Central memory CD8-positive, alpha-beta T cell (primary cell): ENCODE results near the gene CCL14.
A peak's percentile ranks its signal among the peaks of the same experiment; 100 is the strongest.
"Not testable (repeated sequence)": the region's sequence is repeated elsewhere in the genome, so short reads cannot be mapped to it uniquely, and the experiment has no call there.

ENCODE experiments used
- ATAC-seq: fragments of 150-1000 bp; cut with Tn5 transposase; replicated peaks from 2 replicates; pipeline ENCODE4 v1.10.0; 2022; ENCODE audit warnings: mild to moderate bottlenecking, moderate FRiP score, moderate number of reproducible peaks; ENCODE audit not compliant: poor library complexity, severe bottlenecking; ENCODE audit errors: extremely low read depth
- DNase-seq, 2 donors: peaks; one replicate each; pipeline ENCODE4 v3.0.0; 2021; ENCODE audit warnings: low spot score in 2 of 2
- H3K27ac Mint-ChIP-seq: one replicate; pipeline ENCODE4 v1.8.0; 2022; ENCODE audit warnings: low read depth, mild to moderate bottlenecking, moderate library complexity, mixed read lengths
- H3K27me3 Mint-ChIP-seq: one replicate; pipeline ENCODE4 v1.8.0; 2022; ENCODE audit warnings: mixed read lengths
- H3K36me3 Mint-ChIP-seq: one replicate; pipeline ENCODE4 v1.8.0; 2022; ENCODE audit warnings: mild to moderate bottlenecking, moderate library complexity, mixed read lengths; ENCODE audit not compliant: insufficient read depth
- H3K4me1 Mint-ChIP-seq: one replicate; pipeline ENCODE4 v1.8.0; 2022; ENCODE audit warnings: mixed read lengths
- H3K4me3 Mint-ChIP-seq: one replicate; pipeline ENCODE4 v1.8.0; 2022; ENCODE audit warnings: mild to moderate bottlenecking, moderate library complexity, mixed read lengths
- H3K9me3 Mint-ChIP-seq: one replicate; pipeline ENCODE4 v1.8.0; 2022; ENCODE audit warnings: mixed read lengths

Gene CCL14

GRCh38 chr17:35953720-35954119, 32.8 kb downstream of the CCL14 start:
- no peak overlapping the region for H3K27ac Mint-ChIP-seq
- no peak for DNase-seq
- H3K4me3 Mint-ChIP-seq = no peak overlapping the region
- H3K4me1 Mint-ChIP-seq = no peaks in the 10 kb centered on the region
- peaks cover 1% of the 10 kb centered on the region for H3K36me3 Mint-ChIP-seq
- no peak for ATAC-seq
- no peaks in the 10 kb centered on the region for H3K9me3 Mint-ChIP-seq
- no peaks in the 10 kb centered on the region for H3K27me3 Mint-ChIP-seq

- Mint-ChIP-seq H3K36me3 (peaks cover 1% of the 10 kb centered on the region), H3K27me3 (no peaks in the 10 kb centered on the region), H3K4me3 (no peak overlapping the region), H3K9me3 (no peaks in the 10 kb centered on the region), H3K27ac (peak overlapping the region; percentile 53), H3K4me1 (no peaks in the 10 kb centered on the region)
- DNase-seq = no peak
- ATAC-seq = no peak
Observed at GRCh38 chr17:35949401-35949800, 37.1 kb downstream of the CCL14 start.

- Mint-ChIP-seq H3K4me3 (no peak overlapping the region), H3K27me3 (no peaks in the 10 kb centered on the region), H3K4me1 (no peaks in the 10 kb centered on the region), H3K9me3 (no peaks in the 10 kb centered on the region), H3K36me3 (peaks cover 1% of the 10 kb centered on the region), H3K27ac (peak overlapping the region; percentile 53)
- no peak for ATAC-seq
- DNase-seq = no peak
Observed at GRCh38 chr17:35948092-35948491, 38.4 kb downstream of the CCL14 start.

- H3K27ac Mint-ChIP-seq = no peak overlapping the region
- DNase-seq (peak in 1 of 2 donors; percentile 26), ATAC-seq (peak; percentile 62)
- peak overlapping the region; percentile 9 for H3K4me3 Mint-ChIP-seq
- no peaks in the 10 kb centered on the region for H3K4me1 Mint-ChIP-seq
- no peaks in the 10 kb centered on the region for H3K27me3 Mint-ChIP-seq
- H3K9me3 Mint-ChIP-seq = no peaks in the 10 kb centered on the region
- H3K36me3 Mint-ChIP-seq = peaks cover 1% of the 10 kb centered on the region
Observed at GRCh38 chr17:35947156-35947585, 39.4 kb downstream of the CCL14 start.

GRCh38 chr17:35944151-35944550, 42.4 kb downstream of the CCL14 start:
- Mint-ChIP-seq H3K36me3 (peaks cover 1% of the 10 kb centered on the region), H3K9me3 (no peaks in the 10 kb centered on the region), H3K27ac (no peak overlapping the region), H3K27me3 (no peaks in the 10 kb centered on the region), H3K4me1 (no peaks in the 10 kb centered on the region), H3K4me3 (no peak overlapping the region)
- DNase-seq (no peak), ATAC-seq (no peak)

GRCh38 chr17:35943537-35943936, 43.0 kb downstream of the CCL14 start, which contains the start of gene LYZL6:
Gene LYZL6 (minus strand): TSS chr17:35943713. CDS start chr17:35939356, 4,357 bp downstream.
- no peaks in the 10 kb centered on the region for H3K36me3 Mint-ChIP-seq
- no peaks in the 10 kb centered on the region for H3K4me1 Mint-ChIP-seq
- peak within 1 kb of the TSS; percentile 61 for H3K27ac Mint-ChIP-seq
- no peaks in the 10 kb centered on the region for H3K27me3 Mint-ChIP-seq
- DNase-seq (no peak), ATAC-seq (no peak)
- no peak within 1 kb of the TSS for H3K4me3 Mint-ChIP-seq
- no peaks in the 10 kb centered on the region for H3K9me3 Mint-ChIP-seq

- no peak overlapping the region for H3K4me3 Mint-ChIP-seq
- H3K9me3 Mint-ChIP-seq = no peaks in the 10 kb centered on the region
- ATAC-seq = no peak
- H3K27me3 Mint-ChIP-seq = no peaks in the 10 kb centered on the region
- peak overlapping the region; percentile 61 for H3K27ac Mint-ChIP-seq
- H3K36me3 Mint-ChIP-seq = no peaks in the 10 kb centered on the region
- no peaks in the 10 kb centered on the region for H3K4me1 Mint-ChIP-seq
- DNase-seq = no peak
Observed at GRCh38 chr17:35942588-35943186, 43.8 kb downstream of the CCL14 start.

GRCh38 chr17:35938492-35938891, 48.0 kb downstream of the CCL14 start:
- not testable (repeated sequence) for DNase-seq, H3K9me3 Mint-ChIP-seq, H3K36me3 Mint-ChIP-seq, H3K27me3 Mint-ChIP-seq, H3K4me3 Mint-ChIP-seq, ATAC-seq, H3K27ac Mint-ChIP-seq, H3K4me1 Mint-ChIP-seq

- H3K27me3 Mint-ChIP-seq = no peaks in the 10 kb centered on the region
- H3K36me3 Mint-ChIP-seq = no peaks in the 10 kb centered on the region
- peaks cover under 1% of the 10 kb centered on the region for H3K4me1 Mint-ChIP-seq
Observed at GRCh38 chr17:35936063-35936462, 50.5 kb downstream of the CCL14 start.

GRCh38 chr17:35934760-35935159, 51.8 kb downstream of the CCL14 start:
- H3K4me3 Mint-ChIP-seq = no peak overlapping the region
- H3K9me3 Mint-ChIP-seq = no peaks in the 10 kb centered on the region
- H3K27ac Mint-ChIP-seq = no peak overlapping the region
- peaks cover 5% of the 10 kb centered on the region for H3K36me3 Mint-ChIP-seq
- H3K27me3 Mint-ChIP-seq = no peaks in the 10 kb centered on the region
- ATAC-seq (no peak), DNase-seq (no peak)
- peaks cover 12% of the 10 kb centered on the region for H3K4me1 Mint-ChIP-seq

More at GRCh38 chr17:35936063-35936462, 50.5 kb downstream of the CCL14 start:
- Mint-ChIP-seq H3K9me3 (no peaks in the 10 kb centered on the region), H3K27ac (no peak overlapping the region), H3K4me3 (no peak overlapping the region)
- no peak for ATAC-seq
- no peak for DNase-seq
